Activated T-cell treated with anti-CD3 and anti-CD28 coated beads, Interleukin-2, amount 50 U/mL, for 72 hours (primary cell): ENCODE results near the gene ATL1. TPM values are rescaled to one million over a fixed set of nuclear protein-coding genes. Genes with fewer than 3 reads are reported as not detected.
A peak's percentile ranks its signal among the peaks of the same experiment; 100 is the strongest.

Experiments used
- ATAC-seq, 2 donors: fragments of 150-1000 bp; cut with Tn5 transposase; replicated peaks in 1 of 2; 2 replicates each; pipeline ENCODE4 v1.10.0; 2021; ENCODE audit warnings: moderate library complexity in 2 of 2, mild to moderate bottlenecking in 1 of 2
- DNase-seq, 2 donors: peaks; one replicate each; pipeline ENCODE4 v3.0.0; 2021 to 2022; ENCODE audit warnings: mixed read lengths in 1 of 2
- H3K27ac Mint-ChIP-seq: one replicate; pipeline ENCODE4 v1.8.0; 2022; ENCODE audit warnings: mild to moderate bottlenecking, moderate library complexity, mixed read lengths
- H3K27me3 Mint-ChIP-seq: one replicate; pipeline ENCODE4 v1.8.0; 2022; ENCODE audit warnings: low read depth, mixed read lengths
- H3K36me3 Mint-ChIP-seq, 2 donors: one replicate each; pipeline ENCODE4 v1.8.0; 2022; ENCODE audit warnings: mixed read lengths in 2 of 2, mild to moderate bottlenecking in 1 of 2; ENCODE audit not compliant: insufficient read depth in 2 of 2
- H3K4me1 Mint-ChIP-seq: one replicate; pipeline ENCODE4 v1.8.0; 2022; ENCODE audit warnings: low read depth, mixed read lengths
- H3K4me3 Mint-ChIP-seq, 2 donors: one replicate each; pipeline ENCODE4 v1.8.0; 2022; ENCODE audit warnings: mild to moderate bottlenecking in 2 of 2, mixed read lengths in 2 of 2, moderate library complexity in 2 of 2
- H3K9me3 Mint-ChIP-seq, 2 donors: one replicate each; pipeline ENCODE4 v1.8.0; 2022; ENCODE audit warnings: mixed read lengths in 2 of 2
- total RNA-seq, 2 donors: library from RNA; stranded (reverse); gene quantifications; one replicate each; pipeline ENCODE4 v1.2.3, GENCODE V29; 2022

ATL1 gene
- total RNA-seq, 2 donors from 2014 or later, result 0.77 to 0.93 TPM

DNA sequence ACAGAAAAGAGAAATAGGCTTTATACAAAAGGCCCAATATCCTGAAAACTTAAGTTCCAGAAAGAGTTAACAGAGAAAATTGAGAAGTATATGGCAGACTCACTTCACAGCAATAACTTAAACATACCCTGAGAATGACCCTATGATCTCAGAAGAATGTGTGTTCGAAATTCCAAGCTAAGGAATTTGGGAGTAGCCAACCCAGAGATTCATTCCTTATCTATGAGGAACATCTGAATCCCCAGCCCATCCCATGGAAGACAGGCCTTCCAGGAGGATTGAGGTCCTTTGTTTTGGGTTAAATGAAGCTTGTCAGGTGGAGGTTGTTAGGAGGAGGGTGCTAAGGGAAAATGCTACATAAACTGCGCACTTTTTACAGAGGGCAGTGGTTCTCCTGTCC is 115.7 kb downstream of the ATL1 start:
- DNase-seq (no peak), ATAC-seq (no peak)
- H3K36me3 Mint-ChIP-seq, result no peaks in the 10 kb centered on the region
- H3K4me3 Mint-ChIP-seq, result no peak overlapping the region
- peaks cover 19% of the 10 kb centered on the region for H3K4me1 Mint-ChIP-seq
- H3K27me3 Mint-ChIP-seq, result no peaks in the 10 kb centered on the region
- no peak overlapping the region for H3K27ac Mint-ChIP-seq
- H3K9me3 Mint-ChIP-seq, result no peaks in the 10 kb centered on the region

- no peaks in the 10 kb centered on the region for H3K27me3 Mint-ChIP-seq
Observed at GRCh38 chr14:50676814-50677516, 117.0 kb downstream of the ATL1 start.

DNA sequence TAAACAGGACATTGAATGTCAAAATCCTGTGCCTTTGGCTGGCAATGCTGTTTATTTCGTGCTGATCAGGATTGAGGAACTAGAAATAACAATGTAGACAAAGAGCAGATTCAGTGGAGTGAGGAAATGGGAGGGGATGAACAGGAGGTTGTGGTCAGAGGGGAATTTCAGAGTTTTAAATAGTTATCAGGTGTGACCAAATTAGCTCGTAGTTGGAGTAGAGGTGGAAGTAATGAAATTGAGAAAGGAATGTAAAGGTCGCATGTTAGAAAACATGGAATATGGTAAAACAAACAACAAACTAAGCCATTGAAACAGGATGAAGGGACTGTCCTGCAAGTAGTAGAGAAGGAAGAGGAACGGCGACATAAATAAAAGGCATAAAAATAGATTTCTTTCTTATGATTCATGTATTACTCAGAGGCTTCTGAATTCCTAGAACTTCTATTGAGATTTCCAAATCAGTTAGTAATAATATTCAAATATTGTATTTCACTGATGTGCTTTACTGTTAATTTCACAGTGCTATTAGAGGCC is 117.7 kb downstream of the ATL1 start:
- Mint-ChIP-seq H3K4me3 (peak overlapping the region; percentile 10 to 36), H3K9me3 (no peaks in the 10 kb centered on the region), H3K36me3 (no peaks in the 10 kb centered on the region), H3K4me1 (peaks cover 19% of the 10 kb centered on the region), H3K27ac (no peak overlapping the region), H3K27me3 (no peaks in the 10 kb centered on the region)
- no peak for ATAC-seq
- no peak for DNase-seq

More at GRCh38 chr14:50676814-50677516, 117.0 kb downstream of the ATL1 start:
- no peak overlapping the region for H3K27ac Mint-ChIP-seq
- peak overlapping the region; percentile 10 to 36 for H3K4me3 Mint-ChIP-seq
- ATAC-seq (no peak), DNase-seq (no peak)
- no peaks in the 10 kb centered on the region for H3K9me3 Mint-ChIP-seq
- peaks cover 19% of the 10 kb centered on the region for H3K4me1 Mint-ChIP-seq
- H3K36me3 Mint-ChIP-seq, result no peaks in the 10 kb centered on the region

GRCh38 chr14:50678163-50678562 is 118.2 kb downstream of the ATL1 start:
- DNase-seq (no peak), ATAC-seq (no peak)
- no peaks in the 10 kb centered on the region for H3K9me3 Mint-ChIP-seq
- H3K4me3 Mint-ChIP-seq, result no peak overlapping the region
- H3K27me3 Mint-ChIP-seq, result no peaks in the 10 kb centered on the region
- H3K27ac Mint-ChIP-seq, result no peak overlapping the region
- peaks cover 19% of the 10 kb centered on the region for H3K4me1 Mint-ChIP-seq
- H3K36me3 Mint-ChIP-seq, result no peaks in the 10 kb centered on the region

DNA sequence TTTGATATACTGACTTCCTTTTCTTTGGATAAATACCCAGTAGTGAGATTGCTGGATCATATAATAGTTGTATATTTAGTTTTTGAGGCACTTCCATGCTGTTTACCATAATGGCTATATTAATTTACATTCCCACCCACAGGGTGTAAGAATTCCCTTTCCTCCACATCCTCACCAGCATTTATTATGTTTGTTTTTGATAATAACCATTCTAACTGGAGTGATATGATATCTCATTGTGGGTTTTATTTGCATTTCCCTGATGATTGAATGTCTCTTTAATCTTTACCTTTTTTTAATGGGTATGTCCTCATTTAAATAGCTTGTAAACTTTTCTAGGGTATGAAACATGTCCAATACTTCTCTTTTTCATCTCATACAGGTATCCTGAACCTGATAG is 119.7 kb downstream of the ATL1 start:
- H3K9me3 Mint-ChIP-seq, result no peaks in the 10 kb centered on the region
- ATAC-seq, result no peak
- H3K27ac Mint-ChIP-seq, result no peak overlapping the region
- H3K27me3 Mint-ChIP-seq, result no peaks in the 10 kb centered on the region
- H3K4me3 Mint-ChIP-seq, result no peak overlapping the region
- H3K4me1 Mint-ChIP-seq, result peaks cover 19% of the 10 kb centered on the region
- no peaks in the 10 kb centered on the region for H3K36me3 Mint-ChIP-seq
- no peak for DNase-seq

Other genes with a start within 250 kb of the ATL1 start
- gene L2HGDH, start 247.9 kb upstream of the ATL1 start, total RNA-seq, result 10 to 100 TPM; 11.2 to 18.2 TPM
- gene DMAC2L, start 247.8 kb upstream of the ATL1 start, total RNA-seq, result 10 to 100 TPM; 18.2 to 18.9 TPM
- gene CDKL1, start 163.3 kb upstream of the ATL1 start, total RNA-seq, result 1 to 10 TPM; 6.3 to 9.3 TPM
- gene MAP4K5, start 27.6 kb upstream of the ATL1 start, total RNA-seq, result 10 to 100 TPM; 19.0 to 20.8 TPM
- gene SAV1, start 108.2 kb downstream of the ATL1 start, total RNA-seq, result 10 to 100 TPM in 1 of 2 donors, 1 to 10 TPM in 1; 9.4 to 12.4 TPM